DOHH2 (cell line): ENCODE results near the gene SPPL2B.

ENCODE experiments used
- H3F3A ChIP-seq: fragments of 200-600 bp; sonication (generic), shearing (Covaris generic); 2 replicates; pipeline ENCODE4 v1.6.0; 2016; ENCODE audit warnings: antibody characterized with exemption, mild to moderate bottlenecking; ENCODE audit not compliant: control insufficient read depth, insufficient read depth
- H3K27ac ChIP-seq: fragments of 200-600 bp; sonication (generic); 2 replicates; pipeline ENCODE4 v1.5.1; 2014; ENCODE audit warnings: low read depth, mild to moderate bottlenecking, low read length, moderate library complexity
- H3K27me3 ChIP-seq: fragments of 200-600 bp; sonication (generic); 2 replicates; pipeline ENCODE4 v1.6.1; 2014; ENCODE audit warnings: mild to moderate bottlenecking, low read length, mixed read lengths; ENCODE audit not compliant: control insufficient read depth
- H3K36me3 ChIP-seq: fragments of 200-600 bp; sonication (generic); 2 replicates; pipeline ENCODE4 v1.6.1; 2014; ENCODE audit warnings: mild to moderate bottlenecking, low read length, moderate library complexity, mixed read lengths; ENCODE audit not compliant: control insufficient read depth
- H3K4me1 ChIP-seq: fragments of 200-600 bp; sonication (generic); 2 replicates; pipeline ENCODE4 v1.6.1; 2014; ENCODE audit warnings: mild to moderate bottlenecking, low read length, mixed read lengths; ENCODE audit not compliant: control insufficient read depth
- H3K4me2 ChIP-seq: fragments of 200-600 bp; sonication (generic); 2 replicates; pipeline ENCODE4 v1.6.0; 2014; ENCODE audit warnings: mild to moderate bottlenecking, low read length, moderate library complexity
- H3K4me3 ChIP-seq: fragments of 200-600 bp; sonication (generic); 2 replicates; pipeline ENCODE4 v1.5.1; 2014; ENCODE audit warnings: mild to moderate bottlenecking, low read length, mixed read lengths
- H3K79me2 ChIP-seq: fragments of 200-600 bp; sonication (generic); 2 replicates; pipeline ENCODE4 v1.6.1; 2014; ENCODE audit warnings: mild to moderate bottlenecking, low read length, mixed read lengths; ENCODE audit not compliant: control insufficient read depth
- H3K9me2 ChIP-seq: fragments of 200-600 bp; sonication (generic); replicated peaks from 2 replicates; pipeline ENCODE4 v1.6.1; 2014; ENCODE audit warnings: mild to moderate bottlenecking, low read length, mixed read lengths; ENCODE audit not compliant: control insufficient read depth
- H3K9me3 ChIP-seq: fragments of 200-600 bp; sonication (generic); 2 replicates; pipeline ENCODE4 v1.6.1; 2014; ENCODE audit warnings: antibody characterized with exemption, low read length, mixed read lengths; ENCODE audit not compliant: control insufficient read depth, insufficient read depth
- H4K20me1 ChIP-seq: fragments of 200-600 bp; sonication (generic); 2 replicates; pipeline ENCODE4 v1.6.0; 2014; ENCODE audit warnings: low read depth, mild to moderate bottlenecking, antibody characterized with exemption, low read length, moderate library complexity; ENCODE audit not compliant: control insufficient read depth, insufficient read depth
- EZH2phosphoT487 ChIP-seq: fragments of 200-600 bp; sonication (generic); IDR thresholded peaks from 2 replicates; pipeline ENCODE4 v1.6.1; 2017; ENCODE audit warnings: borderline replicate concordance, mild to moderate bottlenecking, antibody characterized with exemption, low read length, moderate library complexity, mixed read lengths
- TF ChIP-seq, protein P1 (sequence below): fragments of 200-600 bp; sonication (generic); IDR thresholded peaks from one replicate; pipeline ENCODE4 v1.5.1; 2014; ENCODE audit warnings: antibody characterized with exemption, mild to moderate bottlenecking, low read depth, low read length; ENCODE audit not compliant: poor library complexity, severe bottlenecking

Gene SPPL2B

DNA sequence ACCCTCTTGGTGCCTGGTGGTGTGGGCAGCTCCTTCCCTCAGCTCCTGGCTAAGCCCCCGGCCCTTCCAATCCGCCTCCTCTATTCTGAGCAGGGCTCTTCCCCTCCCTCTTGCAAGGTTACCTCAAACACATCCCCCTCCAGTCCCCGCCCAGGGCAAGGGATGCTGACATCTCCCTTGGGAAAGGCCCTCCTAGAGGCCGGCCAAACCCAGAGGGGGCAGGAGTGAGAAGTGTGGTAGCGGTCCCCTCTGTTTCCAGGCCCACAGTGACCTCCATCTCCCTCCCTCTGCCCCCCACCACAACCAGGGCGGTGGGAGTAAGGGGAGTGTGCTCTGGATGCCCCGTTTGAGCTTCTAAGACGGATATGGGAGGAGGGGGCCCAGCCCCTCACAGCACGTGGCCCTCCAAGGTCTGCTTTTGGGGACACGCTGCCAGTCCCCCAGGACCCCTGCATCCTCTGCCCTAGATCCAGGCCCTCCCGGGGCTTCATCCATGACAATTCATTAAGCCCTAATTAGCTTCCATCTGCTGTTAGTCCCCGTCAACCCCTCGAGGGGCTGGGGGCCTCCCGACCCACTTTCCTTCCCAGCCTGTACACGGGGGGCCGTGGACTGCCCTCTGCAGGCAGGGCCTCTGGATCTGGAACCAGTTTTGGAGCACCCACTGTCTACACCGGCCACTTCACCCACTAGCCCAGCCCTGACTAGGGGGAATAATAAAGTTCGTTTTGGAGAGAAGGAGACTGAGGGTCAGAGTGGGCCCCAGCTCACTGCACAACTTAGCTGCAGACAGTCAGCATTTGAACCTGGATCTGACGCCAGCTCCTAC, 22.8 kb upstream of the SPPL2B start:
- H3K4me3 ChIP-seq = no peak overlapping the region
- TF ChIP-seq, protein P1, sequence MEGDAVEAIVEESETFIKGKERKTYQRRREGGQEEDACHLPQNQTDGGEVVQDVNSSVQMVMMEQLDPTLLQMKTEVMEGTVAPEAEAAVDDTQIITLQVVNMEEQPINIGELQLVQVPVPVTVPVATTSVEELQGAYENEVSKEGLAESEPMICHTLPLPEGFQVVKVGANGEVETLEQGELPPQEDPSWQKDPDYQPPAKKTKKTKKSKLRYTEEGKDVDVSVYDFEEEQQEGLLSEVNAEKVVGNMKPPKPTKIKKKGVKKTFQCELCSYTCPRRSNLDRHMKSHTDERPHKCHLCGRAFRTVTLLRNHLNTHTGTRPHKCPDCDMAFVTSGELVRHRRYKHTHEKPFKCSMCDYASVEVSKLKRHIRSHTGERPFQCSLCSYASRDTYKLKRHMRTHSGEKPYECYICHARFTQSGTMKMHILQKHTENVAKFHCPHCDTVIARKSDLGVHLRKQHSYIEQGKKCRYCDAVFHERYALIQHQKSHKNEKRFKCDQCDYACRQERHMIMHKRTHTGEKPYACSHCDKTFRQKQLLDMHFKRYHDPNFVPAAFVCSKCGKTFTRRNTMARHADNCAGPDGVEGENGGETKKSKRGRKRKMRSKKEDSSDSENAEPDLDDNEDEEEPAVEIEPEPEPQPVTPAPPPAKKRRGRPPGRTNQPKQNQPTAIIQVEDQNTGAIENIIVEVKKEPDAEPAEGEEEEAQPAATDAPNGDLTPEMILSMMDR = no peak
- TF ChIP-seq EZH2phosphoT487 = no peak
- no peaks in the 10 kb centered on the region for H3K79me2 ChIP-seq
- no peaks in the 10 kb centered on the region for H3K9me2 ChIP-seq
- peaks cover 39% of the 10 kb centered on the region for H3K4me1 ChIP-seq
- peaks cover 55% of the 10 kb centered on the region for H3K27me3 ChIP-seq
- no peaks in the 10 kb centered on the region for H4K20me1 ChIP-seq
- H3K4me2 ChIP-seq = no peak overlapping the region
- no peaks in the 10 kb centered on the region for H3K9me3 ChIP-seq
- peaks cover 3% of the 10 kb centered on the region; the same call in 1 of the 2 replicates for H3F3A ChIP-seq
- H3K36me3 ChIP-seq = no peaks in the 10 kb centered on the region
- no peak overlapping the region for H3K27ac ChIP-seq

- Histone ChIP-seq H3F3A (peaks cover 3% of the 10 kb centered on the region; the same call in 1 of the 2 replicates), H3K4me1 (peaks cover 34% of the 10 kb centered on the region), H3K27ac (no peak overlapping the region), H3K9me3 (no peaks in the 10 kb centered on the region), H4K20me1 (no peaks in the 10 kb centered on the region), H3K4me2 (no peak overlapping the region), H3K36me3 (no peaks in the 10 kb centered on the region), H3K9me2 (no peaks in the 10 kb centered on the region), H3K4me3 (no peak overlapping the region), H3K79me2 (no peaks in the 10 kb centered on the region), H3K27me3 (peaks cover 55% of the 10 kb centered on the region)
- TF ChIP-seq, protein P1 = no peak
- TF ChIP-seq EZH2phosphoT487 = no peak
These were observed 22.1 kb upstream of the SPPL2B start for GRCh38 chr19:2306281-2306806.

GRCh38 chr19:2306971-2307370, 21.5 kb upstream of the SPPL2B start:
- H3K9me3 ChIP-seq = no peaks in the 10 kb centered on the region
- no peaks in the 10 kb centered on the region for H3K79me2 ChIP-seq
- no peaks in the 10 kb centered on the region for H3K36me3 ChIP-seq
- no peaks in the 10 kb centered on the region for H3K9me2 ChIP-seq
- no peak for TF ChIP-seq EZH2phosphoT487
- TF ChIP-seq, protein P1 = no peak
- H3K27ac ChIP-seq = no peak overlapping the region
- H4K20me1 ChIP-seq = no peaks in the 10 kb centered on the region
- H3K27me3 ChIP-seq = peaks cover 55% of the 10 kb centered on the region
- H3K4me2 ChIP-seq = no peak overlapping the region
- H3F3A ChIP-seq = peaks cover 1% of the 10 kb centered on the region; the same call in 1 of the 2 replicates
- H3K4me3 ChIP-seq = no peak overlapping the region
- peaks cover 28% of the 10 kb centered on the region for H3K4me1 ChIP-seq
